Globus pallidus (tissue), 1 donor: ENCODE measurements around the gene TNS3.

Experiments used
- DNase-seq: peaks from one replicate; pipeline ENCODE4 v3.0.0-alpha.2; 2015; ENCODE audit warnings: low spot score

Gene TNS3

DNA sequence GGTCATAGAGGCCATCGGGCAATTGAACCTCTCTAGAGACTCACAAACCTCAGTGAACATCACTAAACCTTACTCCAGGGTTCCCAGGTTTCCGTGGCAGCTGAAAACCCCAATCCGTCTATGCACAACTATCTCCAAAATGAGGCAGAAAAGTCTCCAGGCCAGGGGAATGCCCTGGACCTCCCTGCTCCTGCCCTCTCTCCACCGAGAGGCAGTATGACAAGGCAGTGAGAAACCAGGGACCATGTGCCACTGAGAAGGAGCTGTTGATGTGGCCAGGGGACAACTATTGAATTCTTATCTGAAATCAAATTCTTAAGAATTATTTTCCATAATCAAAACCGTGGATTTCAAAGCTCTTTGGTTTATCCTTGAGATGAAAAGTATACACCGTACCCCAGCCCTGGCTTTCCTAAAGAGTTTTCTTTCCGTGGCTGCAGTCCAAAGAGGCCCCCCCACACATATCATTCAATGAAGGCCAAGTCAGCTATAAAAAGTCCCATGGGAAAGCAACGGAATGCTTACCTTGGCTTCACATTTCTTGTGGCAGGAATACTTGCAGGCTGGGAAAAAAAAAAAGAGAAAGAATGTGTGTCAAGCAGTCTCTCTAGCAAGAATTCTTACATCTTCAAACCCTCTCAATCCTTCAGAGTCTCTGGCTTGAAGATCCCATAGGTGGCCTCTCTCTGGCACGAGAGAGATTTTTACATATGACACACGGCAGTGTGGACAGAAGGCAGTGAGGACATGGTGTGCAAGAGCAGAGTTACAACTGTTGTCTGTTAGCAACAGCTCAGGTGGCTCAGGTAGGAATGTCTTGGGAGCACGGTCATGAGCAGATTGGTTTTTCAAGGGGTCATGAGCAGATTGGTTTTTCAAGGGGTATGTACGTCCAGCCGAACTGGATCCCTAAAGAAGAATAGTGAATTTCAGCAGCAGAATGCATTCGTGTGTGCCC is 75.2 kb downstream of the TNS3 start:
- no peak for DNase-seq

DNA sequence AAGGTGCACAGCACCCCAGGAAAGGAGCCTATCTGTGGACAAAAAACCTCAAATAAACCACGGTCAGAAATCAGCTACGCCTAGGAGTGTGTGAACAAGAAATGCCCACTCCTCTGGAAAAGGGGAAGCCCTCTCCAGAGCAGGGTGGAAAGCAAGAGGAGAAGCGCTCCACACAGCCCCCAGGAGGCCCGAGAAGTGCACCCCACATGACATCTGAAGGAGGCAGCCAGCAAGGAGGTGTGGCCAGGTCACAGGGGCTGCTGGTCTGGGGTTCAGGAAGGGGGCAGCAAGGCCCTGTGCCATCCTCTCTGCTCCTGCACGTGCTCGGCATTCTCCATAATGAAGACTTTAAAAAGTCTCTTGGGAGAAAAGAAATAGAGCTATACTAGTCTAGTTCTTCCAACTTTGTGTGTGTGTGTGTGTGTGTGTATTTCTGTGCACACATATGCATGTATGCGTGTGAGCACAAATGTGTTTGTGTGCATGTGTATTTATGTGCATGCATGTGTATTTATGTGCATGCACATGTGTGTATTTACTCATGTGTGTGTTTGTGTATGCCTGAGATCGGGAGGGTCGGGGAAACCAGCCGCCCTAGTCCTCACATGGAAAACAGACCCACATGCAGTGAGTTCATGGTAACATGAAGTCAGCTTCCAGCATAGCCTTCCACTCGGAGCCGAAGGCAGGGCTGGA is 76.5 kb downstream of the TNS3 start:
- no peak for DNase-seq

DNA sequence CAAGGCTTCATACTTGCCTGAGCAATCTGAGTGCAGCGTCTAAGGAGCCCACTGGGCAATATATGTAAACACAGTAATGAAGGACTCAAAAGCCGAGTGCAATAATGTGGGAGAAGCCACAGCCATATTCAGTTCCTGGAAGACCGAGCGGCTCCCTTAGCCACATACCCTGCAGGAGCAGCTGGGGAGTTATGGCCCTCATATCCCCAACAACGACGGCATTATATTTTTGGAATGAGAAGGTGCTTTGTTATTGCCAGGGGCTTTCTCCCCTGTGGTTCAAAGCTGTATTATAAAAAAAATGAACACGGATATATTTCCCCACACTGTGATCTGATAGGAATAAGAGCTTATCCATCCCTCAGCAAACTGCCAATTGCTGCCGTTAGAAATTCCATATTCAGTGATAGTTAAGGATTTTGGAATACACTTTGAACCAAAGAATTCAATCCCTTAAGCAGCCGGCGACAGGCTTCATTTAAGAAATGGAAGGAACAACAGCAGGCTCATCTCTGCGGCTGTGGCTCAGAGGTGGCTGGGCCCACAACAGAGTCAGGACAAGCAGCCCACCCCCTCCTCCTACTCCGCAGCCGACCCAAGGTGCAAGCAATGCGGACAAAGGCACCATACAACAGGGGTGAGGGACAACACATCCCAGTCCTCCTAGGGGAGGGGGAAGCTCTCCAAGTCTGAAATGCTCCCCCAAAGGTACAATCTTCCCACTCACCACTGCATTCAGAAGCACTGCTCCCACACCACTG is 77.2 kb downstream of the TNS3 start:
- no peak for DNase-seq

DNA sequence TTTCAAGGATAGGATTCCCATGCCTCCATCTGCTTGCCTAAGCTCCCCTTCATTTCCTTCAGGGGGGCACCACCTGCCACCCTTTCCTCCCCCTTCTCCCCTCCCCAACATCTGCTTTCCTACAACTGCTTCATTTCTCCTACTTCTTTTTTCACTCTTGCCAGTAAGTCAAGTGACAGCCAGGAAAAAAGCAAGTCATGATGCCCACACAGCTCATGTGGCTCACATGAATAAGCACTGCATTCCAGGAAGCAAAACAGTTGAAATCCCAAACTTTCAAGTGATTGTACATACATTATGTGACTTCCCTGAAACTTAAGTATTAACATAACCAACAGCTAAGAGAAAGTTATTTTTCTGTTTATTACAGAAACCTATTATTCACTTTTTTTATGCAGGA is 78.6 kb downstream of the TNS3 start:
- no peak for DNase-seq

DNA sequence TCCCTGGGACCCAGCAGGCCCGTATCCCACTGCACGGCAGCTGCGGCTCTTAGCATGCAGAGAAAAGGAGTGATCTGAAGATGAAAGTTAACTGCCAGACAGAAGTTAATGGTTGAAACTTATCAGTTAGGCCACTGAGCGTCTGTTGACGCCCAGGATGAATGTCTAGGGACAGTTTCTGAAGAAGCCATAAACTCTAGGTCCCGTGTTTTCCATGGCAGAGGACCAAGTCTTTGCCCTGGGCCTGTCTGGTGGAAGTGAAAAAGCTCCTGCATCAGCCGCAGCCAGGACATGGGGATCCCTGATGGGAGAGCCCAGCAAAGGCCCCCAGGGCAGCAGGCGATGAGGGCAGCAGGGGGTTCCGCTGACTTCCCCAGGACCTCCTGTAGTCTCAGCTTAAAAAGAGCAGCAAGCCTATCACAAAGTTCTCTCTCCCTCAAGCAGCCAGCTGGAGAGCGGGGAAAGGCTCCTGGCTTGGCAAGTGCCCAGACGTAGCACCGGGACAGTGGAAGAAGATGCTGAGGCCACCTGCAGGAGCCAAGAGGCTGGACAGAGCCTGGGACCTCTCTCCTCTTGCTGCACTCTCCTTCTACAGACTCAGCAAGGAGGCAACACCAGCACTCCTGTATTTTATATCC is 79.6 kb downstream of the TNS3 start:
- peak; percentile 18 for DNase-seq

DNA sequence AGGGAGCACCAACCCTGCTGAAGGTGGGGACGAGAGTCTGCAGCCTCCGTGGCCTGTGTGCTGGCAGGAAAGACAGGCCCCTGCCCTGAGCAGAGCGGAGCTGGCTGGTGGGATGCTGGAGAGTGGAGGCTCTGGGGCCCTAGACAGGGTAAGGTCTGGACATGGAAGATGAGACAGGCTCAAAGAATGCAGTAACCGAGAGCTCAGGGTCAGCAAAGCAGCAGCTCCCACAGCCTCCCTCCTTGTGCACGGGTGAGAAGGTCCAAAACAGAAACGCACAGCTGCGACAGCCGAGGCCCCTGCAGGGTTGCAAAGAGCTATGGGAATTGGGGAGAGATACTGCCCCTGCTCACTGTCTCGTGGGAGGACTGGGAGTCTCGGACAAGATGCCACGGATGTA is 80.5 kb downstream of the TNS3 start:
- no peak for DNase-seq

DNA sequence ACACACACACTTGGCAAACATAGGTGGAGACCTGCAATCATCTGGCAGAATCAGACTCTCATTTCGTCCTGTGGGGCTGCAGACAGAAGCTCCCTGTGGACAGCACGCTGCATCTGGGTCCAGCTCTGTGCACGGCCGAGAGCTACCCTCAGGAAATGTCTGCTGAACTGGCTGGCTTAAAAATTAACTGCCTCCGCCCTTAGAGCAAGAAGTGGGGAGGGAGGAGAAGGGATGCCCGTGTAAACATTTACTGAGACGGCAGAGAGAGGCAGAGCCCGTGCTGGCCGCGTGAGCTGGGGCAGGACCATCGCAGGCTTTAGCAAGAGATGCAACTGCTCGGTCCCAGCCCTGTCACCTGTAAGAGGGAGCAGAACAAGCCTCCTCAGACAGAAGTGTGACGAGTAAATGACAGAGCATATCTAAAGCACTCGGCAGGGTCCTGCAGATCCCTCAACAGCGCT is 81.8 kb downstream of the TNS3 start:
- DNase-seq, result no peak

DNA sequence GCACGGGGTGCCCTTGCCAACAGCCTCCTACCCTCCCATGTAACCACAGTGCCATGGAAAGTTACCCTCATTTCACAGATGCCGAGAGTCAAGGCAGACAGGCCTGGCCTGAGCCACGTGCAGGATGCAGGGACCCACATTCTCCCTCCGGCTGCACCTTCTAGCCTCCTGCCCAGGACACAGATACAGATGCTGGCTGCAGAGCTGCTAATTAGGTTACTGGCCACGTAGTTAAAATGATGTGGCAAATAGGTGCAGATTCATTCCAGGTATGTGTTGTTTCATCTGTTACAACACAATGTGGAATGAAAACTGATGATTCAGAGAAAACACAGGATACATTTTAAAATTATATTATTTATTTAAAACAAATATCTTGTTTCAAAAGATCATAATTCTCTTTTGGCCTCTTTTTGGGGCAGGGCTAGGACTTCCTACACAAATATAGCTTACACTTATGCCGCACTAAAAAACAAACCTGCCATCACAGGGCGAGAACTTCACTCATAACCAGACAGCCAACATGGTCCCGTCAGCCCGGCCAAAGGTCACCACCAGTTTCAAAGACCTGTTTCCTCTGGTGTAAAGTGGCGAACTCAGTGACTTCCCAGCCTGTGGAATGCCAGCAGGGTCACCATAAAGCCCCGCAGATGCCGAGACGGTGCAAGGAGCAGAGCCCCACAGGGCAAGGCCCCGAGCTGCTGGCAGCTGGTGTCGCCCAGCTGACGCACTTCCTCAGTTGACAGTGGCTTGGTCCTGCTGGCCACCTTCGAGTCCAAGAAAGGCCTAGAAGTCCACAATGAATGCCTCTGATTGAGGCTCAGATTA is 83.5 kb downstream of the TNS3 start:
- DNase-seq, result no peak

DNA sequence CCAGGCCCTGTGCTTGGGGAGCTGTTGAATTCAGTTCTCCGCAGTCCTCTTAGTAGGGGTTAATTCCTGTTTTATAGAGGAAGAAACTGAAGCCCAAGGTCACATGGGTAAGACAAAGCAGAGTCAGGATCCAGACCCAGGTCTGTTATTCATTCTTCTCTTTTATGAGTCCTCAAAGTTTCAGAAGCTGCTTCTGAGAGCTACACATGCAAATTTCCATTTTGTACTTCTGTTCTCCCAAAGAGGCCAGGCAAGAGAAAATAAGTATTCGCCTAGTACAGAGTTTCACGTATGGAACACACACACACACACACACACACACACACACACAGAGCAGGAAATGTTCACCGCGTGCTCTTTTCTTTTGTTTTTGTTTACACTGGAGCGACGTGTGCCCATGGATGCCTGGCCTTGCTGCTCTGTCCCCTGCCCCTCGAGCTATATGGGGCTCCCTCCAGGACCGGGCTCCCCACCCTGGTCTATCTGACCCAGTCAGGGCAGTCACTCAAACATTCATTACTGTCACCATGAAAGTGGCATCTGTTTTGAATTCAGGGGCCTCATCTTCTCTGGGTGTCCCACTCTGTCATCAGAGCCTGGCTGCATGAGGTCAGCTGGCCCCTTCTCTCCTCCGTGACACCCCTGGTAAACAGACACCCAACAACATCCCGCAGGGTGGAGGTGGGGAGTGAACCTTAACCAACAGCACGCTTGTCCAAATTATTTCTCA is 84.4 kb downstream of the TNS3 start:
- peak; percentile 32 for DNase-seq

DNA sequence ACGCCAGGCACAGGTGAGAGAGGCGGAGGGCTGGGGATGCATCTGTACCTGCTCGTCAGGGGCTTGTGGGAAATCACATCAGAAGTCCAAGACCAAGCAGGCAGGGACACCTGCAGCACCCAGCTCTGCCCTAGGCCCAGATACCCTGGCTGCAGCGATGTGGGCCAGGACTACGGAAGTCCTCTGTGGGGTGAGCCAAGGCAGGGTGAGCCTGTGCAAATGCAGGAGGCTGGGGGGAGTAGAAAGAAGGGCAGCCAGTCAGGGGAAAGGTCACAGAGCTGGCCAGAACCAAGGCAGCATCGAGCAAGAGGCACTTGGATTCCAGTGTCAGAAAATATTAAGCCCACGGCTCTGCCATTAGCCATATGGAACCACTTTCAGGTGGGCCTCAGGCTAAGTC is 85.2 kb downstream of the TNS3 start:
- no peak for DNase-seq

DNA sequence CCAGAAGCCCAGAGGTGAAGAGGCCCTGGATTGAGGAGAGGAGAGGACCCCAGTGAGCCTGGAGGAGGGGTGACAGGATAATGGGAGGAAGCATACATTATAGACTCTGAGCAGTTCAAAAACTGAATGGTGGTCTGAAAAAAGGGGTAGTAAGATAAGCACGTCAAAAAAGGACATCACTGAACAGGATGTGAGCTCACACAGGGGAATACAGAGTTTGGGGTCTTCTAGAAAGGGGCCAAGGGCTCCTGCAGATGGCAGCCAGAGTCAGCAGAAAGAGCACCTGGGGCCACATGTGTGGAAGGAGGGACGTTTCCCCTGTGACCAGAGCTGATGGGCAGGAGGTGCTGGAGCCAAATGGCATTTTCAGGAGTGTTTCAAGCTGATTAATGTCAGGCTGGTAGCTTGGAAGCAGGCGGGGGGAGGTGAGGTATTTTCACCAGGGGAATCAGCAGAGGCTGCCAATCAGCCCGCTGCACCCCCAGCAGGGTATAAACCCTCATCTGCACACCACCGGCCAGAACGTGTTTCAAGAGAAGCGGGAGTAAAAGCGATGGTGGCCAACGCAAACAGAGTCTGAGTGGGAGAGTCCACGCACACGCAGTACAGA is 85.8 kb downstream of the TNS3 start:
- no peak for DNase-seq

DNA sequence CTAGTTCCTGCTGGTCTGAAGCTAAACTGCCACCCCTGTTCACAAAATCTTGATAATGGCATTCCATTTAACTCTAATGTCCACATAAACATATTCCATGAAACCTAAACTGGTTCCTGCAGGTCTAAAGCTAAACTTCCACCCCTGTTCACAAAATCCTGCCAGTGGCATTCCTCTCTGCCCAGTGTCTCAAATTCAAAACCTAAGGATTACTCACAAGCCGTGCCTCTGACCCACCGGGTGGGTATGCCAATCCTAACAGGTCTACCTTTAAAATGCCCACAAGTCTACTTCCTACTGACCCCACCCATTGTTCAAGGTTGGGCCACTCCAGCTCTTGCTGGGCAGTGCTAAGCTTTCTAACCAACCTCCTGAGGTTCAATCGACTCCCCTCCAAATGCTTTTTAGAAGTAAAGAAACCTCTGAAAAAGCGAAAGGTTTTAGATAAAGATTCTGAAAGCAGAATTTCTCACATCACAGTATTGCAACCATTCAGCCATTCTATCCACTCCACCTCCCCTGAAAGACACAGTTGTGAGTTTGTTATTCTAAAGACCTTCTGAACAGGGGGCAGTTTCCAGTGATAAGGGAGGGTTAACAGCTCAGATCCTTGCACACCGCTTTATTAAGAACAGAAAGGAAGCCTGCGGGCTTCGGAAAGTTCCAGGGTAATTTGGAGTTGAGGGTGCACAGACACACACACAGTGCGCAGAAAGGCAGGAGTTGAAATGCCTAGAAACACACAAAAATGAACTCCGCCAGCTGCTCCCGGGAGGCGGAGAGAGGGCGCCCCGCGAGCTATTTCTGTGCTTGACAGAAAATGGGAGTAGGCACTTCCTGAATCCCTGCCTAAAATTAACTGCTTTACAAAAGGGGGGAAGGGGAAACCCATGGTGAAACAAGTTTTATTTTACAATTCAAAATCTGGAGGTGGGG is 87.7 kb downstream of the TNS3 start:
- DNase-seq, result peak; percentile 29

DNA sequence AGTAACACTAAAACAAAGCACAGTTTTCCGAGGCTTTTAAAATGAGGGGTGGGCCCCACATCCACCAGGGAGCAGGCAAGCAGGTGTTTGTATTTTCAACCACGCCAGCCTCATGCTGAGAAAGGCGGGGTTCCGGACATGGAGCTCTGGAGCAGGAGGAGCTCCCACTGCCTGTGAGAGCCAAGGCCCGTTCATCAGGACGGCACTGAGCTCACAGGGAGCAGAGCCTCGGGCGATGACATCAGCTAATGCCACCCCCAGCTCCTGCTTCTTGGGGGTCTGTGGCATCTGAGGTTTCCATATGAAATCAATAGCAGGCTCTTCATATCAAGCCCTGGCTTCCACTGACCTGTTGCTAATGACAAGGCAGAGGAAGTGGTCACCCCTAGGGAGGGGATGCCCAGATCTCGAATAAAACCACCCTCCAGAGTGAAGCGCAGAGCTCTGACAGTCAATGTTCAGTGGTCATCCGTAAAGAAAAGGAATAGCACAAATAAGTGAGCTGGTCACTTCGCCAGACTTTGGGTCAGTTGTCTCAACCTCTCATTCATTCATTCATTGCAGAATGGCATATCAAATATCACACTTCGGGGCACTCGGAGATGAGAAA is 89.1 kb downstream of the TNS3 start:
- DNase-seq, result no peak

DNA sequence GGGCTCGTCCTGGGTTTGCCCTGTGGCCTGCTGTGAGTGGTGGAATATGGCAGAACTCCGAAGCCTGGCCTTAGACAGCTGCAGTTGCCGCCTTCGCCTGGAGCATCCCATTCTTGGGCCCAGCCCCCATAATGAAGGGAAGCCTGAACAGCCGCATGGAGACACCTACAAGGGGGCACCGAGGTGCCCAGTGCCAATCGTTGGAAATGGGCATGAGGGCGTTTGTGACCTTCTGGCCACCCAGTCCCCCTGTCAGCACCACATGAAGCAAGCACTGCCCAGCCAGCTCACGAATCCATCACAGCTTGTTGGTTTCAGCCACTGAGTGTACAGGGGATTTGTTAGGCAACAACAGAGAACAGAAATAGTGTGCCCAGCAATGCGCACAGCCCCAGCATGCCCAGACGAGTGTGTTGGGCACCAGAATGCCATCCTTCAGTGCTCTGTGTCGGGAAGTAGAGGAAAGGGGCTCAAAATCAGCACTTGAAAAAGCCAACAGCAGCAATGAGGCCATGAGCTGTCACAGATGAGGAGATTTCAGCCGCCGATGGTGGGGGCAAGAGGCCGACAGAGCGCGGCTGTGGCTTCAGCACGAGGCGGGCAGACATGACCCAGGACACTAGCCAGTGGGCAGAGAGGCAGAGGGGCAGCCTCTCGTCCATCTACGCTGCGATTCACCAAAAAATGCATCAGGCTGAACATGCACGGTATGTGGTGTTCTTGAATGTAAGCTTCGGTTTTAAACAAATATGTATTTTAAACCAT is 91.2 kb downstream of the TNS3 start:
- DNase-seq, result no peak

DNA sequence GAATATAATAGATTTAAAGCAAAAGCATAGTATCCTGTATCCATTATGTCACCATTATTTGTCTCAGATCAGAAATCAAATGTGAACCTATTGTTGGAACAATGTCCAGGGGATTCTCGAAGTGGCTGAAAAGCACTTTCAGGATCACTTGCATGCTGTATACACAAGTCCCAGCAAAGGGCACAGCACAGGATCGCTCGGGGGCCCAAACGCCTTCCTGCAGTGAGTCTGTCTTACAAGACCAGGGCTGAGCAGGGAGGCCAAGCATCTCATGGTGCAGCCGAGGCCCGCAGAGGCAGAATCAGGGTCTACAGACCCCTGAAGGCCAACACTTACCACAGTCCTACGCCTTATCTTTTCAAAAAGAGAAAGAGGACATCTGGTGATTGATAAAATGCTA is 92.3 kb downstream of the TNS3 start:
- DNase-seq, result no peak

DNA sequence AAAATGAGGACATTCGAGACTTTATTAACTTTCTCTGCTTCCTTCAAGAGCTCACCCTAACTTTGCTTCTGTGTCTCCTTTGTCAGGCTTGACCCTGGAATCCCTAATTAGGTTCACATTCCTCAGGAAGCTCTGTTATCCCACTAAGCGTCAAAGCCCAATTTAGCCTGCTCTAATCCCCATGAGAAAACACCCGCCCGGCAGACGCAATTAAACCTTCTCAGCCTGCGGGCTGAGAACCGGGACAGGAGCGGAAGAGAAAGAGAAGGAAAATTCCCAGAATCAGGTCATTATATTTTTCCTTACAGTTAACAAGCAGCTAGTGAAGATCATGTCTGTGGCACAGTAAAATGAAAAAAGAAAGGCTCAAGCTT is 93.0 kb downstream of the TNS3 start:
- no peak for DNase-seq

DNA sequence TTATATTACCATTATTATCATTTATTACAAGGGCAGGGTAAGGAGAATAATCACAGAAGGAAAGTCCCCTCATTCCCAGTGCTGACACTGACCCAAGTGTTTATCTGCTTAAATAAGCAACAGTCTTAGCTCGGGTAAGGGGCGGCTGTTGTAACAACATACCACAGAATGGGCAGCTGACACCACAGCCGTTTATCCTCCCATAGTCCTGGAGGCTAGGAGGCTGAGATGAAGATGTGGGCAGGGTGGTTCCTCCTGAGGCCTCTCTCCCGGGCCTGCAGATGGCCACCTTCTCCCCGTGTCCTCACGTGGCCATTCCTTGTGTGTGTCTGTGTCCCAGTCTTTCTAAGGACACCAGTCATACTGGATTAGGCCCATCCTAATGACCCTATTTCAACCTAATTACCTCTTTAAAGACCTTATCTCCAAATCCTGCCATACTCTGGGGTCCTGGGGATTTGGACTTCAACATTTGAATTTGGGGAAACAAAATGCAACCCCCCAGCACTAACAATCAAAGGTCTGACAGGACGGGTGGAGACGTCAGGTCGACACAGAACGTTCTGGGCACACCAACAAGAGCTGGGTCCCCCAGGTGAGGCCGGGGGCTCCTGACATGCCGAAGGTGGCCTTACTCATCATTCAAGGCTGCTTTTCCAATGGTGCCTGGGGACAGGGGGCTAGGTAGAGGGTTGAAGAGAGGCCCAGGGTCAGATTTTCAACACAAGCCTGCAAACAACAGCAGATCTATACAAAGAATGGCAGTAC is 93.5 kb downstream of the TNS3 start:
- no peak for DNase-seq
